WTC11 (cell line): ENCODE results near the gene PPM1L. TPM values are rescaled to one million over a fixed set of nuclear protein-coding genes. Genes with fewer than 3 reads are reported as not detected.

Experiments used
- ATAC-seq: fragments of 200-7000 bp; cut with Tn5 transposase; 2 replicates; pipeline ENCODE4 v1.10.0; 2021; ENCODE audit warnings: mild to moderate bottlenecking, moderate library complexity
- CTCF ChIA-PET: fragments of 300-600 bp; sonication (Branson Sonifier 250); formaldehyde crosslinking; loops from one replicate; lab custom pipeline; 2021; ENCODE audit warnings: antibody characterized with exemption; lab: Charles Lee
- POLR2A ChIA-PET: fragments of 350-600 bp; sonication (Branson Sonifier 250); formaldehyde crosslinking; loops from one replicate; lab custom pipeline; 2021; ENCODE audit warnings: antibody characterized with exemption; lab: Charles Lee
- DNase-seq: peaks from one replicate; pipeline ENCODE4 v3.0.0; 2021; ENCODE audit warnings: low spot score
- H3K27ac Mint-ChIP-seq: 2 replicates; pipeline ENCODE4 v1.8.0; 2021; ENCODE audit warnings: mixed read lengths
- H3K27me3 Mint-ChIP-seq: 2 replicates; pipeline ENCODE4 v1.8.0; 2021; ENCODE audit warnings: low read depth, mild to moderate bottlenecking, moderate library complexity, mixed read lengths
- H3K36me3 Mint-ChIP-seq: 2 replicates; pipeline ENCODE4 v1.8.0; 2021; ENCODE audit warnings: mixed read lengths
- H3K4me1 Mint-ChIP-seq: 2 replicates; pipeline ENCODE4 v1.8.0; 2022; ENCODE audit warnings: mixed read lengths
- H3K4me3 Mint-ChIP-seq: 2 replicates; pipeline ENCODE4 v1.8.0; 2021; ENCODE audit warnings: mild to moderate bottlenecking, moderate library complexity, mixed read lengths
- H3K9me3 Mint-ChIP-seq: 2 replicates; pipeline ENCODE4 v1.8.0; 2021; ENCODE audit warnings: mixed read lengths
- CBFB ChIP-seq: sonication (generic); formaldehyde crosslinking; IDR thresholded peaks from 2 replicates; pipeline ENCODE4 v1.8.1; 2022; ENCODE audit warnings: mild to moderate bottlenecking, low read depth, missing genetic modification reagents
- FOXP1 ChIP-seq: sonication (generic); formaldehyde crosslinking; IDR thresholded peaks from 2 replicates; pipeline ENCODE4 v1.8.0; 2022; ENCODE audit warnings: missing genetic modification reagents, mild to moderate bottlenecking, moderate library complexity, borderline replicate concordance
- GABPB1 ChIP-seq: sonication (generic); formaldehyde crosslinking; IDR thresholded peaks from 2 replicates; pipeline ENCODE4 v1.8.1; 2023; ENCODE audit warnings: mild to moderate bottlenecking, missing genetic modification reagents
- GTF2I ChIP-seq: fragments of 250-450 bp; sonication (Bioruptor Pico); conservative IDR thresholded peaks from 2 replicates; pipeline ENCODE4 v1.4.0; 2021; ENCODE audit warnings: mild to moderate bottlenecking
- NFATC4 ChIP-seq: fragments of 250-450 bp; sonication (Bioruptor Pico); IDR thresholded peaks from 2 replicates; pipeline ENCODE4 v1.9.0; 2021; ENCODE audit warnings: mild to moderate bottlenecking
- NFE2L1 ChIP-seq: sonication (generic); formaldehyde crosslinking; IDR thresholded peaks from 2 replicates; pipeline ENCODE4 v1.8.1; 2023; ENCODE audit warnings: missing genetic modification reagents
- NR1H2 ChIP-seq: sonication (generic); formaldehyde crosslinking; IDR thresholded peaks from 2 replicates; pipeline ENCODE4 v1.9.0; 2021; ENCODE audit warnings: mild to moderate bottlenecking, moderate library complexity, missing genetic modification reagents
- NR3C1 ChIP-seq: sonication (generic); formaldehyde crosslinking; conservative IDR thresholded peaks from 2 replicates; pipeline ENCODE4 v1.8.1; 2023; ENCODE audit warnings: low read depth, mild to moderate bottlenecking, missing genetic modification reagents
- PRRX2 ChIP-seq: fragments of 250-450 bp; sonication (Bioruptor Pico); IDR thresholded peaks from 2 replicates; pipeline ENCODE4 v1.8.0; 2021; ENCODE audit warnings: mild to moderate bottlenecking
- SOX15 ChIP-seq: fragments of 250-450 bp; sonication (Bioruptor Pico); IDR thresholded peaks from 2 replicates; pipeline ENCODE4 v1.9.0; 2021; ENCODE audit warnings: mild to moderate bottlenecking
- ZNF138 ChIP-seq: sonication (generic); formaldehyde crosslinking; conservative IDR thresholded peaks from 2 replicates; pipeline ENCODE4 v1.8.1; 2022; ENCODE audit warnings: mild to moderate bottlenecking, moderate library complexity, missing genetic modification reagents
- ZNF396 ChIP-seq: fragments of 250-450 bp; sonication (Bioruptor Pico); IDR thresholded peaks from 2 replicates; pipeline ENCODE4 v1.8.0; 2021; ENCODE audit warnings: mild to moderate bottlenecking, moderate library complexity, borderline replicate concordance
- total RNA-seq: library from RNA; stranded (reverse); gene quantifications from 3 replicates; pipeline ENCODE4 v1.2.3, GENCODE V29; 2021
- TF ChIP-seq, protein P1 (sequence below): sonication (generic); formaldehyde crosslinking; IDR thresholded peaks from 2 replicates; pipeline ENCODE4 v1.8.1; 2022; ENCODE audit warnings: missing genetic modification reagents, borderline replicate concordance
- TF ChIP-seq, protein P2 (sequence below): sonication (generic); formaldehyde crosslinking; IDR thresholded peaks from 2 replicates; pipeline ENCODE4 v1.8.0; 2023; ENCODE audit warnings: mild to moderate bottlenecking, missing genetic modification reagents
- TF ChIP-seq, protein P3 (sequence below): sonication (generic); formaldehyde crosslinking; IDR thresholded peaks from 2 replicates; pipeline ENCODE4 v1.8.1; 2023; ENCODE audit warnings: mild to moderate bottlenecking, missing genetic modification reagents, borderline replicate concordance
- TF ChIP-seq, protein P4 (sequence below): sonication (generic); formaldehyde crosslinking; conservative IDR thresholded peaks from 2 replicates; pipeline ENCODE4 v1.8.1; 2023; ENCODE audit warnings: mild to moderate bottlenecking, low read depth, missing genetic modification reagents, moderate library complexity
- TF ChIP-seq, protein P5 (sequence below): sonication (generic); formaldehyde crosslinking; IDR thresholded peaks from 2 replicates; pipeline ENCODE4 v1.8.1; 2023; ENCODE audit warnings: mild to moderate bottlenecking, missing genetic modification reagents
- TF ChIP-seq, protein P6 (sequence below): fragments of 250-450 bp; sonication (Bioruptor Pico); IDR thresholded peaks from 2 replicates; pipeline ENCODE4 v1.8.0; 2021; ENCODE audit warnings: mild to moderate bottlenecking
- TF ChIP-seq, protein P7 (sequence below): fragments of 200-600 bp; IDR thresholded peaks from 2 replicates; pipeline ENCODE4 v1.8.0; 2022; ENCODE audit warnings: antibody characterized with exemption

Gene PPM1L
- total RNA-seq, 1 experiment from 2014 or later: 18.1 TPM

DNA sequence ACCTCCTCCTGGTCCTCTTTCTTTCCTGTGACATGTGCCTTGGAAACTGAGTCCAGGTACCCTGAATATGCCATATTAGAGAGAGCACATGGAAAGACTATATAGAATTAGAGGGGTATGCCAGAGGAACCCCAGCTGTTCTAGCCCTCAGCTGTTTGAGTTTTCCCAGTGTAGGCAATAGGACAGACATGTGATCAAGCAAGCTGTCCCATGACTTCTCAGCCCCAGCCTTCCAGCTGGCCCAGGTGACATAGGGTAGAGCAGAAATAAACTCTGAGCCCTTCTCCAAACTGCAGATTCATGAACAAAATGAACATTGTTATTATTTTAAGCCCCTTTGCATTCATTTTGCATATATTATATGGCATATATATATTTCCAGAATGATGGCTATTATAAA is 118.7 kb downstream of the PPM1L start (continued):
- TF ChIP-seq, protein P1, sequence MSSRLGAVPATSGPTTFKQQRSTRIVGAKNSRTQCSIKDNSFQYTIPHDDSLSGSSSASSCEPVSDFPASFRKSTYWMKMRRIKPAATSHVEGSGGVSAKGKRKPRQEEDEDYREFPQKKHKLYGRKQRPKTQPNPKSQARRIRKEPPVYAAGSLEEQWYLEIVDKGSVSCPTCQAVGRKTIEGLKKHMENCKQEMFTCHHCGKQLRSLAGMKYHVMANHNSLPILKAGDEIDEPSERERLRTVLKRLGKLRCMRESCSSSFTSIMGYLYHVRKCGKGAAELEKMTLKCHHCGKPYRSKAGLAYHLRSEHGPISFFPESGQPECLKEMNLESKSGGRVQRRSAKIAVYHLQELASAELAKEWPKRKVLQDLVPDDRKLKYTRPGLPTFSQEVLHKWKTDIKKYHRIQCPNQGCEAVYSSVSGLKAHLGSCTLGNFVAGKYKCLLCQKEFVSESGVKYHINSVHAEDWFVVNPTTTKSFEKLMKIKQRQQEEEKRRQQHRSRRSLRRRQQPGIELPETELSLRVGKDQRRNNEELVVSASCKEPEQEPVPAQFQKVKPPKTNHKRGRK (CRISPR knock-in tag): no peak

DNA sequence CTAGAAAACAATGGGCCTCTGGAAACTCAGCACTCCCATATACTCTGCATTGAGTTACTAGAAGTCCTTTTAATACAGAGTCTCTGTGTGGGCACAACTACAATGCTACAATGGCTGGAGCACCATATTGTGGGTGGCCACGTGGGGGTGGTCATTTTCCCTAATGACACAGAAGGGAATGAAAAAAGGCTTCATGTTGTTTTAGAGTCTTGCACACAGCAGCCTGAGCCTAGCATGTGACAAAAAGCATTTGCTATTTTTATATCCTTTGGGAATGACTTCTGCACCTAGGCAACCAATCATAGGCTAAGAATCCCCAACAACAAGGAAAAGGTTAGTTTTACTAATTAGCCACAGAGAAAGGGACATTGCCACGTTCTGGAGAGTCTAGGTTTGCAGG is 120.6 kb downstream of the PPM1L start:
- no peak overlapping the region for H3K4me3 Mint-ChIP-seq
- ATAC-seq (no peak), DNase-seq (no peak)
- peaks cover 10% of the 10 kb centered on the region for H3K9me3 Mint-ChIP-seq
- peaks cover 4% of the 10 kb centered on the region; the same call in 1 of the 2 replicates for H3K36me3 Mint-ChIP-seq
- TF ChIP-seq NR3C1 (CRISPR knock-in tag) (no peak), NFATC4 (CRISPR knock-in tag) (no peak), SOX15 (CRISPR knock-in tag) (no peak), FOXP1 (no peak), NR1H2 (CRISPR knock-in tag) (no peak), NFE2L1 (CRISPR knock-in tag) (no peak), ZNF138 (no peak), ZNF396 (CRISPR knock-in tag) (no peak), GTF2I (CRISPR knock-in tag) (no peak), GABPB1 (CRISPR knock-in tag) (no peak), CBFB (CRISPR knock-in tag) (no peak), PRRX2 (CRISPR knock-in tag) (no peak)
- TF ChIP-seq, protein P2, sequence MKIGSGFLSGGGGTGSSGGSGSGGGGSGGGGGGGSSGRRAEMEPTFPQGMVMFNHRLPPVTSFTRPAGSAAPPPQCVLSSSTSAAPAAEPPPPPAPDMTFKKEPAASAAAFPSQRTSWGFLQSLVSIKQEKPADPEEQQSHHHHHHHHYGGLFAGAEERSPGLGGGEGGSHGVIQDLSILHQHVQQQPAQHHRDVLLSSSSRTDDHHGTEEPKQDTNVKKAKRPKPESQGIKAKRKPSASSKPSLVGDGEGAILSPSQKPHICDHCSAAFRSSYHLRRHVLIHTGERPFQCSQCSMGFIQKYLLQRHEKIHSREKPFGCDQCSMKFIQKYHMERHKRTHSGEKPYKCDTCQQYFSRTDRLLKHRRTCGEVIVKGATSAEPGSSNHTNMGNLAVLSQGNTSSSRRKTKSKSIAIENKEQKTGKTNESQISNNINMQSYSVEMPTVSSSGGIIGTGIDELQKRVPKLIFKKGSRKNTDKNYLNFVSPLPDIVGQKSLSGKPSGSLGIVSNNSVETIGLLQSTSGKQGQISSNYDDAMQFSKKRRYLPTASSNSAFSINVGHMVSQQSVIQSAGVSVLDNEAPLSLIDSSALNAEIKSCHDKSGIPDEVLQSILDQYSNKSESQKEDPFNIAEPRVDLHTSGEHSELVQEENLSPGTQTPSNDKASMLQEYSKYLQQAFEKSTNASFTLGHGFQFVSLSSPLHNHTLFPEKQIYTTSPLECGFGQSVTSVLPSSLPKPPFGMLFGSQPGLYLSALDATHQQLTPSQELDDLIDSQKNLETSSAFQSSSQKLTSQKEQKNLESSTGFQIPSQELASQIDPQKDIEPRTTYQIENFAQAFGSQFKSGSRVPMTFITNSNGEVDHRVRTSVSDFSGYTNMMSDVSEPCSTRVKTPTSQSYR (CRISPR knock-in tag): no peak
- TF ChIP-seq, protein P3, sequence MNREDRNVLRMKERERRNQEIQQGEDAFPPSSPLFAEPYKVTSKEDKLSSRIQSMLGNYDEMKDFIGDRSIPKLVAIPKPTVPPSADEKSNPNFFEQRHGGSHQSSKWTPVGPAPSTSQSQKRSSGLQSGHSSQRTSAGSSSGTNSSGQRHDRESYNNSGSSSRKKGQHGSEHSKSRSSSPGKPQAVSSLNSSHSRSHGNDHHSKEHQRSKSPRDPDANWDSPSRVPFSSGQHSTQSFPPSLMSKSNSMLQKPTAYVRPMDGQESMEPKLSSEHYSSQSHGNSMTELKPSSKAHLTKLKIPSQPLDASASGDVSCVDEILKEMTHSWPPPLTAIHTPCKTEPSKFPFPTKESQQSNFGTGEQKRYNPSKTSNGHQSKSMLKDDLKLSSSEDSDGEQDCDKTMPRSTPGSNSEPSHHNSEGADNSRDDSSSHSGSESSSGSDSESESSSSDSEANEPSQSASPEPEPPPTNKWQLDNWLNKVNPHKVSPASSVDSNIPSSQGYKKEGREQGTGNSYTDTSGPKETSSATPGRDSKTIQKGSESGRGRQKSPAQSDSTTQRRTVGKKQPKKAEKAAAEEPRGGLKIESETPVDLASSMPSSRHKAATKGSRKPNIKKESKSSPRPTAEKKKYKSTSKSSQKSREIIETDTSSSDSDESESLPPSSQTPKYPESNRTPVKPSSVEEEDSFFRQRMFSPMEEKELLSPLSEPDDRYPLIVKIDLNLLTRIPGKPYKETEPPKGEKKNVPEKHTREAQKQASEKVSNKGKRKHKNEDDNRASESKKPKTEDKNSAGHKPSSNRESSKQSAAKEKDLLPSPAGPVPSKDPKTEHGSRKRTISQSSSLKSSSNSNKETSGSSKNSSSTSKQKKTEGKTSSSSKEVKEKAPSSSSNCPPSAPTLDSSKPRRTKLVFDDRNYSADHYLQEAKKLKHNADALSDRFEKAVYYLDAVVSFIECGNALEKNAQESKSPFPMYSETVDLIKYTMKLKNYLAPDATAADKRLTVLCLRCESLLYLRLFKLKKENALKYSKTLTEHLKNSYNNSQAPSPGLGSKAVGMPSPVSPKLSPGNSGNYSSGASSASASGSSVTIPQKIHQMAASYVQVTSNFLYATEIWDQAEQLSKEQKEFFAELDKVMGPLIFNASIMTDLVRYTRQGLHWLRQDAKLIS (CRISPR knock-in tag): no peak
- TF ChIP-seq, protein P4, sequence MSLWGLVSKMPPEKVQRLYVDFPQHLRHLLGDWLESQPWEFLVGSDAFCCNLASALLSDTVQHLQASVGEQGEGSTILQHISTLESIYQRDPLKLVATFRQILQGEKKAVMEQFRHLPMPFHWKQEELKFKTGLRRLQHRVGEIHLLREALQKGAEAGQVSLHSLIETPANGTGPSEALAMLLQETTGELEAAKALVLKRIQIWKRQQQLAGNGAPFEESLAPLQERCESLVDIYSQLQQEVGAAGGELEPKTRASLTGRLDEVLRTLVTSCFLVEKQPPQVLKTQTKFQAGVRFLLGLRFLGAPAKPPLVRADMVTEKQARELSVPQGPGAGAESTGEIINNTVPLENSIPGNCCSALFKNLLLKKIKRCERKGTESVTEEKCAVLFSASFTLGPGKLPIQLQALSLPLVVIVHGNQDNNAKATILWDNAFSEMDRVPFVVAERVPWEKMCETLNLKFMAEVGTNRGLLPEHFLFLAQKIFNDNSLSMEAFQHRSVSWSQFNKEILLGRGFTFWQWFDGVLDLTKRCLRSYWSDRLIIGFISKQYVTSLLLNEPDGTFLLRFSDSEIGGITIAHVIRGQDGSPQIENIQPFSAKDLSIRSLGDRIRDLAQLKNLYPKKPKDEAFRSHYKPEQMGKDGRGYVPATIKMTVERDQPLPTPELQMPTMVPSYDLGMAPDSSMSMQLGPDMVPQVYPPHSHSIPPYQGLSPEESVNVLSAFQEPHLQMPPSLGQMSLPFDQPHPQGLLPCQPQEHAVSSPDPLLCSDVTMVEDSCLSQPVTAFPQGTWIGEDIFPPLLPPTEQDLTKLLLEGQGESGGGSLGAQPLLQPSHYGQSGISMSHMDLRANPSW (CRISPR knock-in tag): no peak
- TF ChIP-seq, protein P5, sequence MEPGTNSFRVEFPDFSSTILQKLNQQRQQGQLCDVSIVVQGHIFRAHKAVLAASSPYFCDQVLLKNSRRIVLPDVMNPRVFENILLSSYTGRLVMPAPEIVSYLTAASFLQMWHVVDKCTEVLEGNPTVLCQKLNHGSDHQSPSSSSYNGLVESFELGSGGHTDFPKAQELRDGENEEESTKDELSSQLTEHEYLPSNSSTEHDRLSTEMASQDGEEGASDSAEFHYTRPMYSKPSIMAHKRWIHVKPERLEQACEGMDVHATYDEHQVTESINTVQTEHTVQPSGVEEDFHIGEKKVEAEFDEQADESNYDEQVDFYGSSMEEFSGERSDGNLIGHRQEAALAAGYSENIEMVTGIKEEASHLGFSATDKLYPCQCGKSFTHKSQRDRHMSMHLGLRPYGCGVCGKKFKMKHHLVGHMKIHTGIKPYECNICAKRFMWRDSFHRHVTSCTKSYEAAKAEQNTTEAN (CRISPR knock-in tag): no peak
- TF ChIP-seq, protein P6, sequence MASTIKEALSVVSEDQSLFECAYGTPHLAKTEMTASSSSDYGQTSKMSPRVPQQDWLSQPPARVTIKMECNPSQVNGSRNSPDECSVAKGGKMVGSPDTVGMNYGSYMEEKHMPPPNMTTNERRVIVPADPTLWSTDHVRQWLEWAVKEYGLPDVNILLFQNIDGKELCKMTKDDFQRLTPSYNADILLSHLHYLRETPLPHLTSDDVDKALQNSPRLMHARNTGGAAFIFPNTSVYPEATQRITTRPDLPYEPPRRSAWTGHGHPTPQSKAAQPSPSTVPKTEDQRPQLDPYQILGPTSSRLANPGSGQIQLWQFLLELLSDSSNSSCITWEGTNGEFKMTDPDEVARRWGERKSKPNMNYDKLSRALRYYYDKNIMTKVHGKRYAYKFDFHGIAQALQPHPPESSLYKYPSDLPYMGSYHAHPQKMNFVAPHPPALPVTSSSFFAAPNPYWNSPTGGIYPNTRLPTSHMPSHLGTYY (CRISPR knock-in tag): no peak
- TF ChIP-seq, protein P7, sequence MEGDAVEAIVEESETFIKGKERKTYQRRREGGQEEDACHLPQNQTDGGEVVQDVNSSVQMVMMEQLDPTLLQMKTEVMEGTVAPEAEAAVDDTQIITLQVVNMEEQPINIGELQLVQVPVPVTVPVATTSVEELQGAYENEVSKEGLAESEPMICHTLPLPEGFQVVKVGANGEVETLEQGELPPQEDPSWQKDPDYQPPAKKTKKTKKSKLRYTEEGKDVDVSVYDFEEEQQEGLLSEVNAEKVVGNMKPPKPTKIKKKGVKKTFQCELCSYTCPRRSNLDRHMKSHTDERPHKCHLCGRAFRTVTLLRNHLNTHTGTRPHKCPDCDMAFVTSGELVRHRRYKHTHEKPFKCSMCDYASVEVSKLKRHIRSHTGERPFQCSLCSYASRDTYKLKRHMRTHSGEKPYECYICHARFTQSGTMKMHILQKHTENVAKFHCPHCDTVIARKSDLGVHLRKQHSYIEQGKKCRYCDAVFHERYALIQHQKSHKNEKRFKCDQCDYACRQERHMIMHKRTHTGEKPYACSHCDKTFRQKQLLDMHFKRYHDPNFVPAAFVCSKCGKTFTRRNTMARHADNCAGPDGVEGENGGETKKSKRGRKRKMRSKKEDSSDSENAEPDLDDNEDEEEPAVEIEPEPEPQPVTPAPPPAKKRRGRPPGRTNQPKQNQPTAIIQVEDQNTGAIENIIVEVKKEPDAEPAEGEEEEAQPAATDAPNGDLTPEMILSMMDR: no peak
- CTCF ChIA-PET: no interaction called here
- no peaks in the 10 kb centered on the region for H3K27me3 Mint-ChIP-seq
- H3K4me1 Mint-ChIP-seq: peaks cover 2% of the 10 kb centered on the region
- POLR2A ChIA-PET: no interaction called here
- no peak overlapping the region for H3K27ac Mint-ChIP-seq
